Measurements from ENCODE around the gene TMEM184C. TPM values are rescaled to one million over a fixed set of nuclear protein-coding genes. Genes with fewer than 3 reads are reported as not detected.

TMEM184C gene
- total RNA-seq, 2 experiments from 2014 or later, result 15.8 to 17.6 TPM

GRCh38 chr4:147709999-147710398, 92.8 kb downstream of the TMEM184C start:
- POLR2A ChIA-PET, result interaction anchor here (0.6 kb wide), 1 partner anchor 939 kb away, joined by 5 read pairs; no protein-coding TSS in a partner anchor
- no peaks in the 10 kb centered on the region for H3K36me3 ChIP-seq (ENCODE audit: insufficient read depth, low read length)
- intact Hi-C loops (cut with micrococcal nuclease; ENCODE audit: unreplicated experiment), result loop anchor here (1.0 kb wide), 1 partner anchor 7 kb away; no protein-coding TSS in a partner anchor
- BruUV-seq (replicated peaks), result no TSS peak
- no peak overlapping the region for H3K4me2 ChIP-seq (ENCODE audit: low read length)
- H3K27ac ChIP-seq (ENCODE audit: low read depth, low read length, poor library complexity, severe bottlenecking), result no peak overlapping the region
- no peak for DNase-seq (ENCODE audit: low spot score)
- TF ChIP-seq EZH2phosphoT487 (IDR thresholded peaks at IDR 0.05; ENCODE audit: borderline replicate concordance, low read depth, low read length) (no peak), CTCF (conservative IDR thresholded peaks at IDR 0.05; ENCODE audit: low read length) (no peak)
- no peaks in the 10 kb centered on the region for H3K9me2 ChIP-seq (ENCODE audit: insufficient read depth, low read length)
- no peaks in the 10 kb centered on the region for H3K9me3 ChIP-seq (ENCODE audit: low read length)
- H4K20me1 ChIP-seq (ENCODE audit: insufficient read depth, low read length), result no peaks in the 10 kb centered on the region
- H3K4me1 ChIP-seq (ENCODE audit: insufficient read depth, low read length, poor library complexity, severe bottlenecking), result no peaks in the 10 kb centered on the region
- no peak overlapping the region for H3K4me3 ChIP-seq (ENCODE audit: low read depth, low read length, poor library complexity, severe bottlenecking)
- H3K79me2 ChIP-seq (ENCODE audit: insufficient read depth, low read depth, low read length), result no peaks in the 10 kb centered on the region
- CTCF ChIA-PET (ENCODE audit: unreplicated experiment), result interaction anchor here (2.7 kb wide), 1 partner anchor 157 kb away, joined by 7 read pairs; no protein-coding TSS in a partner anchor
- H2AFZ ChIP-seq (ENCODE audit: low read length), result no peak overlapping the region

GRCh38 chr4:147714575-147715401, 97.6 kb downstream of the TMEM184C start:
- DNase-seq (ENCODE audit: low spot score), result no peak
- intact Hi-C loops (cut with micrococcal nuclease; ENCODE audit: unreplicated experiment), result no loop called here
- ChIA-PET POLR2A (no interaction called here), CTCF (ENCODE audit: unreplicated experiment) (no interaction called here)
- BruUV-seq (replicated peaks), result no TSS peak
- Histone ChIP-seq H4K20me1 (ENCODE audit: insufficient read depth, low read length) (no peaks in the 10 kb centered on the region), H3K9me2 (ENCODE audit: insufficient read depth, low read length) (no peaks in the 10 kb centered on the region), H3K4me3 (ENCODE audit: low read depth, low read length, poor library complexity, severe bottlenecking) (no peak overlapping the region), H3K27ac (ENCODE audit: low read depth, low read length, poor library complexity, severe bottlenecking) (no peak overlapping the region), H3K79me2 (ENCODE audit: insufficient read depth, low read depth, low read length) (no peaks in the 10 kb centered on the region), H3K4me1 (ENCODE audit: insufficient read depth, low read length, poor library complexity, severe bottlenecking) (no peaks in the 10 kb centered on the region), H3K9me3 (ENCODE audit: low read length) (no peaks in the 10 kb centered on the region), H3K4me2 (ENCODE audit: low read length) (no peak overlapping the region), H2AFZ (ENCODE audit: low read length) (no peak overlapping the region), H3K36me3 (ENCODE audit: insufficient read depth, low read length) (no peaks in the 10 kb centered on the region)
- TF ChIP-seq EZH2phosphoT487 (IDR thresholded peaks at IDR 0.05; ENCODE audit: borderline replicate concordance, low read depth, low read length) (no peak), CTCF (conservative IDR thresholded peaks at IDR 0.05; ENCODE audit: low read length) (no peak)

GRCh38 chr4:147717878-147718277, 100.7 kb downstream of the TMEM184C start:
- no peak overlapping the region for H3K4me3 ChIP-seq (ENCODE audit: low read depth, low read length, poor library complexity, severe bottlenecking)
- ChIA-PET POLR2A (no interaction called here), CTCF (ENCODE audit: unreplicated experiment) (no interaction called here)
- BruUV-seq (replicated peaks), result no TSS peak
- H3K27ac ChIP-seq (ENCODE audit: low read depth, low read length, poor library complexity, severe bottlenecking), result no peak overlapping the region
- DNase-seq (ENCODE audit: low spot score), result no peak
- intact Hi-C loops (cut with micrococcal nuclease; ENCODE audit: unreplicated experiment), result loop anchor here (1.0 kb wide), 1 partner anchor 9 kb away; no protein-coding TSS in a partner anchor
- no peaks in the 10 kb centered on the region for H3K36me3 ChIP-seq (ENCODE audit: insufficient read depth, low read length)
- TF ChIP-seq CTCF (conservative IDR thresholded peaks at IDR 0.05; ENCODE audit: low read length) (no peak), EZH2phosphoT487 (IDR thresholded peaks at IDR 0.05; ENCODE audit: borderline replicate concordance, low read depth, low read length) (no peak)
- H3K9me3 ChIP-seq (ENCODE audit: low read length), result no peaks in the 10 kb centered on the region
- no peaks in the 10 kb centered on the region for H3K4me1 ChIP-seq (ENCODE audit: insufficient read depth, low read length, poor library complexity, severe bottlenecking)
- H3K4me2 ChIP-seq (ENCODE audit: low read length), result no peak overlapping the region
- H3K9me2 ChIP-seq (ENCODE audit: insufficient read depth, low read length), result no peaks in the 10 kb centered on the region
- no peaks in the 10 kb centered on the region for H4K20me1 ChIP-seq (ENCODE audit: insufficient read depth, low read length)
- H2AFZ ChIP-seq (ENCODE audit: low read length), result no peak overlapping the region
- H3K79me2 ChIP-seq (ENCODE audit: insufficient read depth, low read depth, low read length), result no peaks in the 10 kb centered on the region

All from OCI-LY7 (cell line).